ENCODE results near the gene ZNF526.

Gene ZNF526

DNA sequence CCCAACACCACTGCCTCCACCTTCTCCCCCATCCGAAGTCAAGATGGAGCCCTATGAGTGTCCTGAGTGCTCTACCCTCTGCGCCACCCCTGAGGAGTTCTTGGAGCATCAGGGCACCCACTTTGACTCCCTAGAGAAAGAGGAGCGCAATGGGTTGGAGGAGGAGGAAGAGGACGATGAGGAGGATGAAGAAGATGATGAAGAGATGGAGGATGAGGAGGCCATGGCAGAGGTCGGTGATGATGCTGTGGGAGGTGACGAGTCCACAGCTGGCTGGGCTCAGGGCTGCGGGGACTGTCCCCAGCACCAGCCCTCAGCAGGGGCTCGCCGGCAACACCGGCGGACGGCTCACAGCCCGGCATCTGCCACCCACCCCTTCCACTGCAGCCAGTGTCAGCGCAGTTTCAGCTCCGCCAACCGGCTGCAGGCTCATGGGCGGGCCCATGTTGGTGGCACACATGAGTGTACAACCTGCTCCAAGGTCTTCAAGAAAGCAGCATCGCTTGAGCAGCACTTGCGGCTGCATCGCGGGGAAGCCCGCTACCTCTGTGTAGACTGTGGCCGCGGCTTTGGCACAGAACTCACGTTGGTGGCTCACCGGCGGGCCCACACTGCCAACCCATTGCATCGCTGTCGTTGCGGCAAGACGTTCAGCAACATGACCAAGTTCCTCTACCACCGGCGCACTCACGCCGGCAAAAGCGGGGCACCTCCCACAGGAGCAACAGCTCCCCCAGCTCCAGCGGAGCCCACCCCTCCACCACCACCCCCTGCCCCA lies 5.0 kb downstream of the ZNF526 start:
- TF ChIP-seq, protein P1, sequence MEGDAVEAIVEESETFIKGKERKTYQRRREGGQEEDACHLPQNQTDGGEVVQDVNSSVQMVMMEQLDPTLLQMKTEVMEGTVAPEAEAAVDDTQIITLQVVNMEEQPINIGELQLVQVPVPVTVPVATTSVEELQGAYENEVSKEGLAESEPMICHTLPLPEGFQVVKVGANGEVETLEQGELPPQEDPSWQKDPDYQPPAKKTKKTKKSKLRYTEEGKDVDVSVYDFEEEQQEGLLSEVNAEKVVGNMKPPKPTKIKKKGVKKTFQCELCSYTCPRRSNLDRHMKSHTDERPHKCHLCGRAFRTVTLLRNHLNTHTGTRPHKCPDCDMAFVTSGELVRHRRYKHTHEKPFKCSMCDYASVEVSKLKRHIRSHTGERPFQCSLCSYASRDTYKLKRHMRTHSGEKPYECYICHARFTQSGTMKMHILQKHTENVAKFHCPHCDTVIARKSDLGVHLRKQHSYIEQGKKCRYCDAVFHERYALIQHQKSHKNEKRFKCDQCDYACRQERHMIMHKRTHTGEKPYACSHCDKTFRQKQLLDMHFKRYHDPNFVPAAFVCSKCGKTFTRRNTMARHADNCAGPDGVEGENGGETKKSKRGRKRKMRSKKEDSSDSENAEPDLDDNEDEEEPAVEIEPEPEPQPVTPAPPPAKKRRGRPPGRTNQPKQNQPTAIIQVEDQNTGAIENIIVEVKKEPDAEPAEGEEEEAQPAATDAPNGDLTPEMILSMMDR (IDR thresholded peaks at IDR 0.05; ENCODE audit: insufficient read depth, low read depth, low read length, missing control alignments) = no peak
- H3K4me3 ChIP-seq (ENCODE audit: low read length) = no peak overlapping the region
- DNase-seq (ENCODE audit: low read depth) = no peak

DNA sequence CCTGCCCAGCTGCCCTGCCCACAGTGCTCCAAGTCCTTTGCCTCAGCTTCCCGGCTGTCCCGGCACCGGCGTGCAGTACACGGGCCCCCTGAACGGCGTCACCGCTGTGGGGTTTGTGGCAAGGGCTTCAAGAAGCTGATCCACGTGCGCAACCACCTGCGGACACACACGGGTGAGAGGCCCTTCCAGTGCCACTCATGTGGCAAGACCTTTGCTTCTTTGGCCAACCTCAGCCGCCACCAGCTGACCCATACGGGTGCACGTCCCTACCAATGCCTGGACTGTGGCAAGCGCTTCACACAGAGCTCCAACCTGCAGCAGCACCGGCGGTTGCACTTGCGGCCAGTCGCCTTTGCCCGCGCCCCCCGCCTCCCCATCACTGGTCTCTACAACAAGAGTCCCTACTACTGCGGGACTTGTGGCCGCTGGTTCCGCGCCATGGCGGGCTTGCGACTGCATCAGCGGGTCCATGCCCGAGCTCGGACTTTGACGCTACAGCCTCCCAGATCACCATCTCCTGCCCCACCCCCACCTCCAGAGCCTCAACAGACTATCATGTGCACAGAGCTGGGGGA lies 5.7 kb downstream of the ZNF526 start:
- TF ChIP-seq, protein P1 (IDR thresholded peaks at IDR 0.05; ENCODE audit: insufficient read depth, low read depth, low read length, missing control alignments) = no peak
- no peak overlapping the region for H3K4me3 ChIP-seq (ENCODE audit: low read length)
- DNase-seq (ENCODE audit: low read depth) = no peak

DNA sequence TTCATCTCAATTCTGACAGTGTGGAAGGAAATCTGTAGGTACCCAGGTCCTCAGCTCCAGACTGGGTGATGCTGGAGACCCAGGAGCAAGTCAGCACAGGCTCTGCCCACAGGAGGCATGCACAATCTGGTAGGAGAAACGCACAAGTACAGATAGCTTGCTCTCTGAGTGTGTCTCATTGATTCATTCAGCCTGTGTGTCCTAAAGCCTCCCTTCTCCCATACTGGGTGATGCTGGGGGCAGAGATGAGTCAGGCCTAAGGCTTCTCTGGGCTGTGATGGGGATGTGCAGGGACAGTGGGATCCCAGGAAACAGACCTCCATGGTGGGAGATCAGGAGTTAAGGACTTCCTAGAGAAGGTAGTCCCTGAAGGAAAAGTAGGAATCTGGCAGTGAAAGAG lies 6.8 kb downstream of the ZNF526 start:
- no peak overlapping the region for H3K4me3 ChIP-seq (ENCODE audit: low read length)
- DNase-seq (ENCODE audit: low read depth) = peak; percentile 62
- TF ChIP-seq, protein P1 (IDR thresholded peaks at IDR 0.05; ENCODE audit: insufficient read depth, low read depth, low read length, missing control alignments) = no peak

DNA sequence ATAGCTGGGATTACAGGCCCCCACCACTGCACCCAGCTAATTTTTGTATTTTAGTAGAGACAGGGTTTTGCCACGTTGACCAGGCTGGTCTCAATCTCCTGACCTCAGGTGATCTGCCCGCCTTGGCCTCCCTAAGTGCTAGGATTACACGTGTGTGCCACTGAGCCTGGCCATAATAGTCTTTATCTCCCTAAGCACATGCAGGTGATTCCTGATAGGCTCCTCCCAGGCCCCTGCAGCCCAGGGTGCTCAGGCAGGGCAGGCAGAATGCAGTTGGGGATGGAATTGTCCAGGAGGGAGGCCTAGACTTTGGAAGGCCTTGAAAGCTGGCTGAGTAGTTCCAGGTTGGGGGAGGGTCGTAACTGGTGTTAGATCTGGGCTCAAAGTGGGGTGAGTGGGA lies 8.5 kb downstream of the ZNF526 start:
- no peak overlapping the region for H3K4me3 ChIP-seq (ENCODE audit: low read length)
- DNase-seq (ENCODE audit: low read depth) = no peak

DNA sequence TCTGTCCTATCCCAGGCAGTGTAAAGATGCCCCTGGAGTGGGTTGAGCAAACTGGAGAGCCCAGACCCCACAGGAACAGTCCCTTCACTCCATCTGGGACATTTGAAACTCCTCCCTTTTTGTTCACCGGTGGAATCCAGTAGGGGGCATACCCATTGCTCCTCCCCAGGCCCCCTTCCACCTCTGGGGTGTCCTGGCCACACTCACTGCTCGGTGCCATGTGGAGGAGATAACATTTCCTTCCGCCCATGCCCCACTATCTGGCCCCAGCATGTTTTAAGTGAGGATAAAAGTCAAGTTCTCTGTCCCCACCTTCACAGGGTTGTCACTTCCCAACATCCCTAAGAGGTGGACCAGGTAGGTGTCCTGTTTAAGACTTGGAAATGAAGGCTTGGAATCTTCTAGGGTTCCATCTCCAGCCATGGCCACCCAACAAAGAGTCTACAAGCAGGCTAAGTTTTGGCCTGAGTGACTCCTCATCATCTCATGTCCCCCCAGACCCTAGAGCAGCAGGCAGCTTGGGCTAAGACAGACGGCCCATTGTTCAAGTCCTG lies 9.3 kb downstream of the ZNF526 start:
- TF ChIP-seq, protein P1 (IDR thresholded peaks at IDR 0.05; ENCODE audit: insufficient read depth, low read depth, low read length, missing control alignments) = no peak
- H3K4me3 ChIP-seq (ENCODE audit: low read length) = no peak overlapping the region
- DNase-seq (ENCODE audit: low read depth) = no peak

More for the DNA sequence above, 8.5 kb downstream of the ZNF526 start:
- TF ChIP-seq, protein P1 (IDR thresholded peaks at IDR 0.05; ENCODE audit: insufficient read depth, low read depth, low read length, missing control alignments) = no peak

DNA sequence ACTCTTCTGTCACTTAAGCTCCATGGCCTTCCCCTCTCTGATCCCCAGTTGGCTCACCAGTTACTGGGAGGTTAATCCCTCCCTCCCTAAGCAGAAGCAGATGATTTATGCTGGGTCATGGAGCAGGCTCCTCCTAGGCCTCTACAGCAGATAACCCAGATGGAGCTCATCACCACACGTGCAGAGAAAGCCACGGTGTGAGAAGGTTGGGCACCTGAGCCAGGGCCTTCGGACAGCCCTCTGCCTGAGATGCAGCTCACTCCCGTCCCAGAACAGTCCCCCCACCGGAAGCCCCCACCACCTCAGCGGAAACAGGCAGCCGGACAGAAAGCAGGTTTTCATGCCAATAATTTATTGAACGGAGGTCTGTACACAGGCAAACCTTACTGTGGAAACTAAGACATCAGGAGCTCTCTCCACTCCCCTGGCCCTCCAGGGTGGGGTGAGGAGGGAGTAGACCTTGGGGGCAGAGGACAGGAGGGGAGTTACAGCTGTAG lies 9.8 kb downstream of the ZNF526 start:
- no peak for DNase-seq (ENCODE audit: low read depth)
- TF ChIP-seq, protein P1 (IDR thresholded peaks at IDR 0.05; ENCODE audit: insufficient read depth, low read depth, low read length, missing control alignments) = no peak
- H3K4me3 ChIP-seq (ENCODE audit: low read length) = no peak overlapping the region
